Measurements from ENCODE around the gene EFL1.
"Not testable (repeated sequence)": the region's sequence is repeated elsewhere in the genome, so short reads cannot be mapped to it uniquely, and the experiment has no call there.

The EFL1 gene

GRCh38 chr15:82262422-82263026 lies at the start of gene EFL1, which contains the start of gene SAXO2:
TSS of gene EFL1 (minus strand) at chr15:82262734. CDS start at chr15:82261778, 956 bp downstream.
TSS of gene SAXO2 (plus strand) at chr15:82262818. CDS start at chr15:82262880, 62 bp downstream.
- peak; percentile 60 for DNase-seq

- DNase-seq: not testable (repeated sequence)
Observed at GRCh38 chr15:82311321-82311720, 48.8 kb upstream of the EFL1 start.

GRCh38 chr15:82309802-82310201 lies 47.3 kb upstream of the EFL1 start:
- DNase-seq: no peak

GRCh38 chr15:82307714-82308081 lies 45.2 kb upstream of the EFL1 start:
- no peak for DNase-seq

GRCh38 chr15:82306791-82307713 lies 44.5 kb upstream of the EFL1 start:
- DNase-seq: no peak

- no peak for DNase-seq
Observed at GRCh38 chr15:82305621-82306048, 43.1 kb upstream of the EFL1 start.

GRCh38 chr15:82304778-82305090 lies 42.2 kb upstream of the EFL1 start:
- DNase-seq: no peak

- DNase-seq: no peak
Observed at GRCh38 chr15:82303956-82304777, 41.6 kb upstream of the EFL1 start.

GRCh38 chr15:82301296-82302016 lies 38.9 kb upstream of the EFL1 start:
- no peak for DNase-seq

- no peak for DNase-seq
Observed at GRCh38 chr15:82300883-82301282, 38.3 kb upstream of the EFL1 start.

- not testable (repeated sequence) for DNase-seq
Observed at GRCh38 chr15:82300326-82300725, 37.8 kb upstream of the EFL1 start.

GRCh38 chr15:82299511-82299914 lies 37.0 kb upstream of the EFL1 start:
- not testable (repeated sequence) for DNase-seq

GRCh38 chr15:82298520-82298919 lies 36.0 kb upstream of the EFL1 start:
- no peak for DNase-seq

GRCh38 chr15:82298032-82298431 lies 35.5 kb upstream of the EFL1 start:
- no peak for DNase-seq

- no peak for DNase-seq
Observed at GRCh38 chr15:82297546-82297945, 35.0 kb upstream of the EFL1 start.

- DNase-seq: no peak
Observed at GRCh38 chr15:82294061-82294690, 31.6 kb upstream of the EFL1 start.

- DNase-seq: no peak
Observed at GRCh38 chr15:82292271-82292670, 29.7 kb upstream of the EFL1 start.

GRCh38 chr15:82288202-82288601 lies 25.7 kb upstream of the EFL1 start:
- DNase-seq: not testable (repeated sequence)

- not testable (repeated sequence) for DNase-seq
Observed at GRCh38 chr15:82286475-82286874, 23.9 kb upstream of the EFL1 start.

- DNase-seq: not testable (repeated sequence)
Observed at GRCh38 chr15:82284381-82284780, 21.8 kb upstream of the EFL1 start.

- DNase-seq: not testable (repeated sequence)
Observed at GRCh38 chr15:82282386-82282785, 19.9 kb upstream of the EFL1 start.

GRCh38 chr15:82281276-82281675 lies 18.7 kb upstream of the EFL1 start:
- DNase-seq: not testable (repeated sequence)
